Activated gamma-delta T cell treated with Interleukin-2 at 50 U/mL for 16 hours (primary cell): ENCODE data around the gene CABP4.
"Not testable (repeated sequence)": the region's sequence is repeated elsewhere in the genome, so short reads cannot be mapped to it uniquely, and the experiment has no call there.

Experiments
- DNase-seq: peaks from one replicate; pipeline ENCODE4 v3.0.0-alpha.2; 2020

Gene CABP4

GRCh38 chr11:67419325-67420049, 35.7 kb upstream of the CABP4 start:
- DNase-seq, result no peak

GRCh38 chr11:67420147-67420645, 35.0 kb upstream of the CABP4 start:
- no peak for DNase-seq

- DNase-seq, result peak; percentile 99
These were observed 34.3 kb upstream of the CABP4 start for GRCh38 chr11:67420646-67421429.

- no peak for DNase-seq
These were observed 33.6 kb upstream of the CABP4 start for GRCh38 chr11:67421430-67422031.

- no peak for DNase-seq
These were observed 32.3 kb upstream of the CABP4 start for GRCh38 chr11:67422891-67423290.

- no peak for DNase-seq
These were observed 31.7 kb upstream of the CABP4 start for GRCh38 chr11:67423466-67423865.

GRCh38 chr11:67423891-67424613, 31.1 kb upstream of the CABP4 start:
- no peak for DNase-seq

- not testable (repeated sequence) for DNase-seq
These were observed 27.7 kb upstream of the CABP4 start for GRCh38 chr11:67427364-67427859.

GRCh38 chr11:67428052-67429001, 26.8 kb upstream of the CABP4 start, which contains the start of gene RPS6KB2:
TSS of gene RPS6KB2 (plus strand) at chr11:67428494. CDS start at chr11:67428546, 52 bp downstream.
- DNase-seq, result peak; percentile 99

- DNase-seq, result no peak
These were observed 26.0 kb upstream of the CABP4 start for GRCh38 chr11:67429038-67429668.

GRCh38 chr11:67429722-67430121, 25.4 kb upstream of the CABP4 start:
- no peak for DNase-seq

GRCh38 chr11:67431346-67432249, 23.6 kb upstream of the CABP4 start:
- no peak for DNase-seq

- no peak for DNase-seq
These were observed 22.4 kb upstream of the CABP4 start for GRCh38 chr11:67432655-67433349.

- DNase-seq, result no peak
These were observed 21.4 kb upstream of the CABP4 start for GRCh38 chr11:67433536-67434394.

GRCh38 chr11:67434395-67434881, 20.7 kb upstream of the CABP4 start:
- no peak for DNase-seq

- no peak for DNase-seq
These were observed 20.0 kb upstream of the CABP4 start for GRCh38 chr11:67435031-67435726.

GRCh38 chr11:67435727-67436458, 19.3 kb upstream of the CABP4 start:
- no peak for DNase-seq
